Embryonic facial prominence (tissue), 1 donor: ENCODE measurements around the gene VTA1.

Experiments
- DNase-seq: peaks from one replicate; pipeline ENCODE4 v3.0.0-alpha.2; 2016; ENCODE audit errors: extremely low spot score

Gene VTA1

GRCh38 chr6:142266060-142266459 is 119.0 kb downstream of the VTA1 start:
- no peak for DNase-seq

GRCh38 chr6:142271476-142271875 is 124.4 kb downstream of the VTA1 start:
- DNase-seq = no peak
